Keratinocyte (primary cell): Measurements from ENCODE around the gene NPHP3.

Experiments
- EZH2 ChIP-seq: IDR thresholded peaks from one replicate; pipeline ENCODE4 v1.6.1; 2012; ENCODE audit warnings: inconsistent platforms, mild to moderate bottlenecking, low read length, moderate library complexity
- TF ChIP-seq, protein P1 (sequence below), 3 experiments: IDR thresholded peaks in 1 of 3; conservative IDR thresholded peaks in 1 of 3; optimal IDR thresholded peaks in 1 of 3; 2 replicates in 2 of 3; 3 replicates in 1 of 3; pipeline versions ENCODE3 to v1.5.1; 2011; ENCODE audit warnings: low read length in 3 of 3, mild to moderate bottlenecking in 3 of 3, moderate library complexity in 2 of 3, control low read depth in 1 of 3, inconsistent platforms in 1 of 3; ENCODE audit not compliant: insufficient read depth in 2 of 3; ENCODE audit errors: extremely low read depth in 1 of 3

DNA sequence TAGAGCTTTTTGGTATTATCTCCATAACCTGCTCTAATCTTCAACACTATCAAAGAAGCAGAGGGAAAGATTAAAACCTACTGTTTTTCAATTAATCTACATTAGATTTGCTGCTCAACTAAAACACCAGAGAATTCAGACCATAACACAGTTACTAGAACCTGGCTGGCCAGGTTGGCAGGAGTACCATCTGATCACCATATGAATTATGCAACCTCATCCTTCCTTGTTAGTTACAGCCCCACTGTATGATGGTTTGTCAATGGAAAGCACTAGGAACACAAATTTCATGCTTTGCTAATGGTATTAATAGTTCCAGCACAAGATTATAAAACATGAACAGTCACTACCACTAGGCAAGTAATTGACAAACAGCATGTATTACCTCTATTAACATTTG lies 5.8 kb downstream of the NPHP3 start:
- TF ChIP-seq, protein P1, sequence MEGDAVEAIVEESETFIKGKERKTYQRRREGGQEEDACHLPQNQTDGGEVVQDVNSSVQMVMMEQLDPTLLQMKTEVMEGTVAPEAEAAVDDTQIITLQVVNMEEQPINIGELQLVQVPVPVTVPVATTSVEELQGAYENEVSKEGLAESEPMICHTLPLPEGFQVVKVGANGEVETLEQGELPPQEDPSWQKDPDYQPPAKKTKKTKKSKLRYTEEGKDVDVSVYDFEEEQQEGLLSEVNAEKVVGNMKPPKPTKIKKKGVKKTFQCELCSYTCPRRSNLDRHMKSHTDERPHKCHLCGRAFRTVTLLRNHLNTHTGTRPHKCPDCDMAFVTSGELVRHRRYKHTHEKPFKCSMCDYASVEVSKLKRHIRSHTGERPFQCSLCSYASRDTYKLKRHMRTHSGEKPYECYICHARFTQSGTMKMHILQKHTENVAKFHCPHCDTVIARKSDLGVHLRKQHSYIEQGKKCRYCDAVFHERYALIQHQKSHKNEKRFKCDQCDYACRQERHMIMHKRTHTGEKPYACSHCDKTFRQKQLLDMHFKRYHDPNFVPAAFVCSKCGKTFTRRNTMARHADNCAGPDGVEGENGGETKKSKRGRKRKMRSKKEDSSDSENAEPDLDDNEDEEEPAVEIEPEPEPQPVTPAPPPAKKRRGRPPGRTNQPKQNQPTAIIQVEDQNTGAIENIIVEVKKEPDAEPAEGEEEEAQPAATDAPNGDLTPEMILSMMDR (optimal IDR thresholded peaks at IDR 0.05 in 1 of 3, IDR thresholded peaks at IDR 0.05 in 1 of 3, conservative IDR thresholded peaks at IDR 0.05 in 1 of 3; ENCODE audit: extremely low read depth in 1 of 3, insufficient read depth in 2 of 3, low read length in 3 of 3) = no peak
- TF ChIP-seq EZH2 = no peak
